Hindlimb muscle (tissue), 1 donor: ENCODE results near the gene ATXN7. TPM values are rescaled to one million over a fixed set of nuclear protein-coding genes. Genes with fewer than 3 reads are reported as not detected.

Source experiments
- DNase-seq: peaks from one replicate; pipeline ENCODE4 v3.0.0-alpha.2; 2013
- polyA plus RNA-seq: library from polyadenylated mRNA; unstranded; fragments of 120-200 nt; gene quantifications from one replicate; pipeline ENCODE4 v1.2.1, GENCODE V29; 2013; ENCODE audit not compliant: insufficient read length

Gene ATXN7
- 13.6 TPM for polyA plus RNA-seq

DNA sequence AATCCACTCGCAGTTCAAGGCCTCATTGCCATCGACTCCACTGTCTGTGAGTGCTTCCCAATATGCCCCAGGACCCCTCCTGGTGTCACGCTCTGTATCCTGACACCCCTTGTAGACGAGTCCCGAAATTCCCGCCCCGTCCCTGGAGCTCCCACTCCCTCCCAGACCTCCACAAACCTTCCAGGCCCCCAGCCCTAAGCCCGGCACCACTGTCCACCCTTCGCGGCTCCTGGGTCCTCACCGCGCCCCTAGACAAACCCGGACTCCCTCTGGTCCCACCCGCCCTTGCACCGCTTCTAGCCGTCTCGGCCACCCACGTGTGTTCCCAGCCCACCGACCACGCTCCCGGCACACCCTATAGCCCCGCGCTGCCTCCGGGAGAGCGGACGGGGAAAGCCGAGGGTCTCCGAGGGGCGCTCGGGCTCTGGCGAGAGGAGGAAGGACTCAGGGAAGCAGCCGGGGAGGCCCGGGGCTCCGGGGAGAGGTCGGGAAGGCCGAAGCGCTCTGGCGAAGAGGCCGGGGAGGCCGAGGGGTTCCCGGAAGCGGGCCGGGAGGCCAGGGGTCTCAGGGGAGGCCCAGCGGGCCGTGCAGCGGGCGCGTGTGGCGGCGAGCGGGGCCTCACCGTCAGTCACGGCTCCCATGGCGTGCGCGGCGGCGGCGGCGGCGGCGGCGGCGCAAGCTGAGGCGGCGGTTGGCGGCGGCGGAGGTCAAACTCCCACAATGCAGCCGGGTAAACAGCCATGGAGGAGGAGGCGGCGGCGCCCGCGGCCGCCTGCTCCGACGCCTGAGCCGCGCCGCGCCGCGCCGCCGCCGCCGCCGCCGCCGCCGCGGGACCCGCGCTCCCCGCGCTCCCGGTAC lies at the start of gene ATXN7, which contains the start of gene THOC7:
ATXN7 (plus strand) TSS at position 718 of the 858 bp plus-strand sequence. CDS start 48,732 bp downstream, outside the sequence.
THOC7 (minus strand) TSS at position 656 of the 858 bp plus-strand sequence; CDS start at position 641, 15 bp downstream.
- peak; percentile 55 for DNase-seq

- DNase-seq: no peak
Observed at GRCh38 chr3:63814237-63814636, 49.4 kb upstream of the ATXN7 start.

DNA sequence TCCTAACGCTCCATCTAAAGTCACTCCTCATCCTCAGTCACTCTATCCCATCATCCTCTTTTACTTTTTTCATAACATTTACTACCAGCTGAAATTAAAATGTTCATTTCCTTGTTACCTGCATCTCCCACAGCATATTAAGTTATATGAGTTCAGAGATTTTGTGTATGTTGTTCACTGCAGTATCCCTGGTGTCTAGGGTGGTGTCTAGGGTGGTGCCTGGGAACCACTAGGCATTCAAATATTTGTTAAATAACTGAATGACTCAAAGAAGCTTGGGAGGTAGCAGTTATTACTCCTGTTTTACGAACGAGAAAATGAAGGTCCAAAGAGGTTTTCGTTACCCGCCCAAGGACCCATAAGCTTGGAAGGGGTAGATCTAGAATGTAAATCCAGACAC lies 46.4 kb upstream of the ATXN7 start:
- no peak for DNase-seq

DNA sequence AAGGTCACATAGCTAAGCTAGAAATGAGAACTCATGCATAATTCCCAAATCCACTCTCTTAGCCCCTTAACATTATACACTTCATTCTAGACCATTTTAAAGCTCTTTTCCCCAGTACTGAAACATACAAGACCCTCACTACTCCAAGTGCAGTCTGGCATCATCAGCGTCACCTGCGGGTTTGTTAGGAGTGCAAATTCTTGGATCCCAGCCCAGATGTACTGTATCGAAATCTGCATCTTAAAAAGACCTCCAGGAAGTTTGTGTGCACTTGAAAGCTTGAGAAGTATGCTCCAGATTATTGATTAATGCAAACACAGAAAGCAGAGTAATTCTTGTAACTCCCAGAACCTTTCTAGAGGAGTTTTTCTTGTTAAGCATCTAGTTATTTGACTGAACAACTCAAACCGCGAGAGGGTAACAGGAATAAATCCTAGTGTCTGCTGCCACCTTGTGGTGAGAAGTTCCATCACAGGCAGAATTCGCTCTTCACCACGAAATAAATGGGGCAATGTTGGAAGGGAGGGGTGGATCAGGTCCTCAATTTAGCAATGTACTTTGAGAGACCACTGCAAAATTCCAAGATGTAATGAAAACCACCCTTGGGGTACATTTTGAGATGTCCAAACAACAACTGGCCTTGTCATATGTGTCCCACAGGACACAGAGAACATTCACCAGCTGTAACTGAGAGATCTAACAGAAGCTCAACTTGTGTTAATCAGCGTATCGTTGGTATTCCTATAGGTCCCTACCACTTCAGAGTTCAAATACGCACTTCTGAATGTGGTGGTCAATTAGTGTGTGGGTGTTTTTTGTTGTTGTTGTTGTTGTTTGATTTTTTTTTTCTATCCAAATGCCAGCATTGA lies 45.2 kb upstream of the ATXN7 start:
- DNase-seq: peak; percentile 63

GRCh38 chr3:63819151-63819398 lies 44.6 kb upstream of the ATXN7 start, which contains the start of gene C3orf49:
Gene C3orf49 (plus strand): TSS chr3:63819299. CDS start chr3:63819472, 173 bp downstream.
- DNase-seq: no peak

GRCh38 chr3:63824309-63824708 lies 39.4 kb upstream of the ATXN7 start:
- no peak for DNase-seq

- no peak for DNase-seq
Observed at GRCh38 chr3:63830526-63830925, 33.1 kb upstream of the ATXN7 start.

GRCh38 chr3:63832395-63832794 lies 31.3 kb upstream of the ATXN7 start:
- DNase-seq: no peak

DNA sequence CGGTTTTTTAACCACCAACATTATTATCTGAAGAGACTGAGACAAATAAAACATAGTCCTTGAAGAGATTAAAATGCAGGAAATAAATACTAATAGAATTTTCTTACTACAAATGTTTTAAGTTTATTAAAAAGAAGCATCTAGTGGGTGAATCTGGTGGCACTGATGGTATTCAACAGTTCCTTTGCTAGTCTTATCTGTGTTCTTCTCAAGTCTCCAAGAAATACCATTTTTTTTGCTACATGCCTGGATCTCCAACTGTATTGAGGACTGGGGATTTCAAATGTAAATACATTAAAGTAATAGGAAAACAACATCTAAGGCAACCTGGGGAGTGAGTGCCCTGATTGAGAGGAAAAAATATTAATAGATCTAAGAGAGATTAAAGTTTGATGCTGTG lies 22.0 kb upstream of the ATXN7 start:
- DNase-seq: no peak

DNA sequence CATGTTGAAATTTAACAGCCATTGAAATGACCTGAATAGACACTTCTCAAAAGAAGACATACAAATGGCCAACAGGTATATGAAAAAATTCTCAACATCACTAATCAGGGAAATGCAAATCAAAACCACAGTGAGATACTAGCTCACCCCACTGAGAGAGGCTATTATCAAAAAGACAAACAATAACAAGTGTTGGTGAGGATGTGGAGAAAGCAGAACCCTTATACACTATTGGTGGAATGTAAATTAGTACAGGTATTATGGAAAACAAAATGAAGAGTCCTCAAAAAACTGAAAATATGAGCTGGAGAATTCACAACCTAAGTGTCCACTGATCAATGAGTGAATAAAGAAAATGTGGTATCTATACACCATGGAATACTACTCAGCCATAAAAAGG lies 21.5 kb upstream of the ATXN7 start:
- DNase-seq: no peak

DNA sequence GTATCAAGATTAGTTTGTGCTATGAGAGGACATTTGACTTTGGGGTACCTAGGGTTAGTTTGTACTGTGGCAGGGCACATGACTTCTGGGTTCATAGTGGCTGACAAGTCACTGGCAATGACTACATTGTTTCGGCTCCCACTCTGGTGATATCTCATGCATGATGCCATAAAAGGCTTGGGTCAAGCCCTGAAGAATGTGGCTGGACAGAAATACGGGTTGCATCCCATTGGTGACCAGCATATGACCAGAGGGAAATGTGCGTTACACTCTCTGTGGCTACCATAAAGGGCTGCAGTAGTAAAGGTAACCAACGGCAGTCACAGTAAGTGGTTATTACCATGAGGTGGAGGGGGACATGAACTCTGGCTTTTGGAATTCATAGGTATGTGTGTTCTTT lies 18.5 kb upstream of the ATXN7 start:
- no peak for DNase-seq

DNA sequence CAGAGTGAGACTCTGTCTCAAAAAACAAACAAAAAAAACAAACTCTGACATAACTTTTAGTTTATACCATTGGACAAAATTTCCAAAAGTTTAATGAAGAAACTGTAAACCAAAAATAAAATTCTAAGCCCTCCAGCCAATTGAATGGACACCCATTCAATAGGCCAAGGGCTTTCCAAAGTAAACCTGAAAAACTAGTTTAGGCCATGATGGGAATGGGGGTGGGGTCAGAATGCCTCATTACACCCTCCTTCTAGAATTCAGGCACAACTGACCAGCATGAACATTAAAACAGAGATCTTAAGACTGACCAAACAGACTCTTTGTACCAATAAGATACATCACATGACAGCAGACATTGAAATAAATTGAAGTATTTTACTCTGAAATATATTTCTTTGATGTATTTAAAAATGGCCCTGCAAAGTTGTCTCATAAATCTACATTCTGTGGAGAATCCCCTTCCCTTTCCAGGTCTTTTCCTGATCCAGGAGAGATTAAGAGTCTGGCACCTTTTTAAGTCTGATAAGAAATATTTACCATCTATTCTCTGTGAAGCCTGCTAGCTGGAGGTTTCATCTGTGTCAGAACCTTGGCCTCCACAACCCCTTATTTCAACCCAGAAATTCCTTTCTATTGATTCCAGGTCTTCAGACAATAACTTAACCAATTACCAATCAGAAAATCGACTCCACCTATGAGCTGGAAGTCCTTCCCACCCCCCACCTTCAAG lies 15.8 kb upstream of the ATXN7 start:
- DNase-seq: no peak

DNA sequence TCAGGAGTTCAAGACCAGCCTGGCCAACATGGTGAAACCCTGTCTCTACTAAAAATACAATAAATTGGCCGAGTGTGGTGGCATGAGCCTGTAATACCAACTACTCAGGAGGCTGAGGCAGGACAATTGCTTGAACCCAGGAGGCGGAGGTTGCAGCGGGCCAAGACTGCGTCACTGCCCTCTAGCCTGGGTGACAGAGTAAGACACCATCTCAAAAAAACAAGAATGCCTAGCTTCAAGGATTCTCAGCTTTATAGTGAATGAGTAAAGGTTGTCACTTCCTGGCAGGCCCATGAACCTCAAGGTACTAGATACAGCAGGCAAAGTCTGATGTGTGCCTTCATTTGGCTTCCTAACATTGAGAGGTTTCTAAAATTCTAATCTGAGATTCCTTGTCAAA lies 14.5 kb upstream of the ATXN7 start:
- no peak for DNase-seq

- DNase-seq: no peak
Observed at GRCh38 chr3:63851287-63851686, 12.4 kb upstream of the ATXN7 start.

- DNase-seq: no peak
Observed at GRCh38 chr3:63853106-63853505, 10.6 kb upstream of the ATXN7 start.

- no peak for DNase-seq
Observed at GRCh38 chr3:63855333-63855940, 8.2 kb upstream of the ATXN7 start.

DNA sequence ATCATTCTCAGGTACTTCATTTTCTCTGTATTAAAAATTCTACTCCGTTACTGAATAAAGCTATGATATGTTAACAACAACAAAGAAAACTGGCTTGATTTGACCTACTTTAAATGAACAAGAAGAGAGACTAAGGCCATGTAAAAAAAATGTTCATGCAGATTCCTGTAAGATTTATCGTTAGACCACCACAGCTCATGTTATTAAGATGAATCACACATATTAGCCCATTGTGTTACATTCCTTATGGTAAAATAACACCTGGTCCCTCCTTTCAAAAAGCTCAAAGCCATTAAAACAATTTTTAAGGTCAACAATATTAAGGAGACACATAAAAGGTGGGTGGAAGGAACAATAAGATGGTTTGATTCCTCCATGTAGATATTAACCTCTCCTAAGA lies 6.4 kb upstream of the ATXN7 start:
- DNase-seq: no peak

DNA sequence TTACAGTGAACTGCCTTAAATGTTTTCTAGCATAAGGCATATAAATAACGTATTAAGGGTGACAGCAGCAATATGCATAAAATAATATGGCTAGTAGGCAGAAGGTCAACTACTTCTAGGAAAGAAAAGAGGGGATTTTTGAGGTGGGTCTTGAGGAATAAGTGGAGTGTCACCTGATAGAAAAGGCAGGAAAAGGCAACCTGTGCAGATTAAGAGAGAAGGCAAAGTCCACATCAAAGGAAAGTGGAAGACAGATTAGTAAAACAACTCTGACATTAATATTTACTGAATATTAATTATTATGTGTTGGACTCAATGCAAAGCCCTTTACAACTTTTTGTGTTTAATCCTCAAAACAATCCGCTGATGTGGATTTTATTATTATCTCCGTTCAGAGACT lies 2.9 kb upstream of the ATXN7 start:
- no peak for DNase-seq

GRCh38 chr3:63861306-63861705 lies 2.4 kb upstream of the ATXN7 start:
- DNase-seq: no peak

- DNase-seq: no peak
Observed at GRCh38 chr3:63862804-63863149, 890 bp upstream of the ATXN7 start.

DNA sequence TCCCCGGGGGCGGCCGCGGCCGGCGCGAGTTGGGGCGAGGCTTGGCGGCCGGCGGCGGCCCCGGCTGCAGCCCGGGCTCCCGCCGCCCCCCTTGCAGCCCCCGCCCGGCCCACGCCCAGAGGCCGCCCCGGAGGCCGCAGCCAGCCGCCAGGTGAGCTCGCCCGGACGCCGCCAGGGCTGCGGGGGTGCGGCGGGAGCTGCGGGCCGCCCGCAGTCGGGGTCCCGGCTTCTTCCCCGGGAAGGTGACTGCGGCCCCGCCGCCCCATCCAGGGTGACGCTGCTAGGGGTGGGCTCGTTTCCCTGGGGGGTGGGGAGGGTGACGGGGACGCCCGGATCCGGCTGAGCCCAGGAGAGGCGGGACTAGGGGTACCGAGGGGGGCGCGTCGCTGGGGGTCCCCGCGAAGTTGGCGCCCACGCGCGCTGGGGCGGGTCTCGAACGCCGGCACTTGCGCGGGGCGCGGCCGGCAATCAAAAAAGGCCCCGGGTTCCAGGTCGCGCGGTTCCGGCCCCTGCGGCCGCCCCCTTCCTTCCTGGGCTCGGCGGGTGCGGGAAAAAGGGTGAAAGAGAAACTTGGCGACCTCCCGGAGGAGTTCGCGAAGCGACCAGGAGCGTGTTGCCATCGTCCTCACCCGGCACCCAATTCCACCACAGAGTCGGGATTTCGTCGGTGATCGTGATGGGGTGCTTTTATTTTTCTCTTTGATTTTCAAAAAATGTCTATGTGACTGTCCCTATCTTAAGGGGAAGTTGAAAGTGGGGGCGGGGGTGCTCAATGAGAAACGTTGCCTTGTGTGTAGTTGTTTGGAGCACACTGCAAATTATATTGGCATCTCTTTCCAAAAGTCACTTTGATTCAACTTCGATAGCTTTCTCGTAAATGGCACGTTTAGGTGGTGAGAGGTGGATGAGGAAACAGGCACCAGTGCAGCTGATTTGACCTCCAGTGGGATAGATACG lies 619 bp downstream of the ATXN7 start:
- peak; percentile 36 for DNase-seq
